Measurements from ENCODE around the gene SMIM44.

SMIM44 gene

GRCh38 chr19:3474614-3475013, 8.6 kb downstream of the SMIM44 start:
- no peak for DNase-seq

- DNase-seq, result no peak
These were observed 9.2 kb downstream of the SMIM44 start for GRCh38 chr19:3474010-3474409.

- DNase-seq, result no peak
These were observed 11.1 kb downstream of the SMIM44 start for GRCh38 chr19:3471954-3472655.

GRCh38 chr19:3470500-3471128, 12.6 kb downstream of the SMIM44 start:
- no peak for DNase-seq

- DNase-seq, result no peak
These were observed 13.4 kb downstream of the SMIM44 start for GRCh38 chr19:3469638-3470499.

GRCh38 chr19:3468211-3468610, 15.0 kb downstream of the SMIM44 start:
- no peak for DNase-seq

- DNase-seq, result no peak
These were observed 15.6 kb downstream of the SMIM44 start for GRCh38 chr19:3467437-3468198.

- no peak for DNase-seq
These were observed 16.6 kb downstream of the SMIM44 start for GRCh38 chr19:3466635-3467034.

GRCh38 chr19:3465552-3465951, 17.7 kb downstream of the SMIM44 start:
- no peak for DNase-seq

GRCh38 chr19:3464587-3465235, 18.5 kb downstream of the SMIM44 start:
- DNase-seq, result no peak

- no peak for DNase-seq
These were observed 19.3 kb downstream of the SMIM44 start for GRCh38 chr19:3463714-3464586.

GRCh38 chr19:3462991-3463713, 20.1 kb downstream of the SMIM44 start:
- DNase-seq, result no peak

GRCh38 chr19:3459965-3460582, 23.2 kb downstream of the SMIM44 start:
- DNase-seq, result no peak

- no peak for DNase-seq
These were observed 24.0 kb downstream of the SMIM44 start for GRCh38 chr19:3459089-3459881.

- DNase-seq, result no peak
These were observed 24.8 kb downstream of the SMIM44 start for GRCh38 chr19:3458229-3459088.

- no peak for DNase-seq
These were observed 25.6 kb downstream of the SMIM44 start for GRCh38 chr19:3457528-3458228.

GRCh38 chr19:3456925-3457527, 26.2 kb downstream of the SMIM44 start:
- DNase-seq, result no peak
